ENCODE data around the gene LIPA. TPM values are rescaled to one million over a fixed set of nuclear protein-coding genes. Genes with fewer than 3 reads are reported as not detected.
"Not testable (repeated sequence)": the region's sequence is repeated elsewhere in the genome, so short reads cannot be mapped to it uniquely, and the experiment has no call there.

The LIPA gene
- polyA plus RNA-seq, 4 donors, result 39.1 to 60.4 (median 47.1) TPM

DNA sequence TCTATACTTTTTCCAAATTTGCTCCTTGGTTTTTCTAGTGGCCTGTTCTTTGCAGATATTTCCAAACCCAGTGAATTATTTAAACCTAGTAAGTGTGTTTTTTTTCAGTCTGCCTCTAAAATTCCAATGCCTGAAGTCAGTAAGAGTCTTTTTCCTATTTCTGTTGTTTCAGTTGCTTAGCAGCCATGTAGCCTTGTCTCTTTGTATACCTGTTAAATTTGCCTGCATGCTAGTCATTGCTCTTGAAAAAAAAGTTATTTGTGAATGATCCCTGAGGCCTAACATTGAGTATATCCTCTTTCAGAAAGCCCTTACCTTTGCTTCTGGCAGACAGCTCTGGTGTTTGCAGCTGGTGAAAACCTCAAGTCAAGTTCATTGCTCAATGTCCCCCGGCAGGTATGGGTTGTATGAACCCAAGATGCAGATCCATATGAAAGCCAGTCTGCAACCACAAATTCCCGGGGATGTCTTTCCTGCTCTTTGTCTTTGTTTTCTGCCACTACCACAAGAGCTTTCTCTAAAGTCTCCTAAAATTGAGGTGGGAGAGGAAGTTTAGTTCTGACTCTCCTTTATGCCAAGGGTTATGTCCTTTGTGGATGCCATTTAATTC lies 80.2 kb downstream of the LIPA start:
- no peak for DNase-seq (ENCODE audit: low read depth in 4 of 4, low spot score in 2 of 4)

DNA sequence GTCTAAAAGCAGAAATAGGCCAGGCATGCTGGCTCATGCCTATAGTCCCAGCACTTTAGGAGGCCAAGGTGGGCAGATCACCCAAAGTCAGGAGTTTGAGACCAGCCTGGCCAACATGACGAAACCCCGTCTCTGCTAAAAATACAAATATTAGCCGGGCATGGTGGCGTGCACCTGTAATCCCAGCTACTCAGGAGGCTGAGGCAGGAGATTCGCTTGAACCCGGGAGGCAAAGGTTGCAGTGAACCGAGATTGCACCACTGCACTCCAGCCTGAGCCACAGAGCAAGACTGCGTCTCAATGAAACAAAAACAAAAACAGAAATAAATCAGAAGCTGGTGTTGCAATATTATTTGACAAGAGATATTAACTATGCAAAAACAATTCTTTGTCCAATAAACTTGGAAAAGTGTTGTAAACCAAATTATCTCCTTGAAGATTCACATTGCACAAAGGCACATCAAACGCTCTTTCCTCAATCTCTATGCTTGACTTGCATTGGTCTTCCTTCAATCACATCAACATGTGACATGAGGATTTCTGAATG lies 83.1 kb downstream of the LIPA start:
- not testable (repeated sequence) for DNase-seq (ENCODE audit: low read depth in 4 of 4, low spot score in 2 of 4)

DNA sequence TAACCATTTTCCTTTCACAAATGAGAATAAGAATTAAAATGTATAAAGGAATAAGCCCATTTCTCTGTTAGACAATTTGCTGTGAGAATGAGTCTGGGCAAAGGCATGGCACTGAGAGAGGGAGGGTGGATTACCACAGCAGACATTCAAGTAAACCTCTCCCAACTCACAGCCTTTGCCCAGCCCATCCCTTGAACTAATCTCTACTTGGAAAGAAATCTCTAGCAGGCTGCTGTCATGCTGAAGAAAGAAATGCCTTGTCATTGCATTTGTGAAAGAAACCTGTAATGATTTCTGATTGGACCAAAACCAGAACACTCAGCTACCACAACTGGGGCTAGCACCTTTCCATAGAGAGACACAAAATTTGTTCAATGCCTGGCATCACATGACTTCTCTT lies 83.7 kb downstream of the LIPA start:
- DNase-seq (ENCODE audit: low read depth in 4 of 4, low spot score in 2 of 4), result no peak

DNA sequence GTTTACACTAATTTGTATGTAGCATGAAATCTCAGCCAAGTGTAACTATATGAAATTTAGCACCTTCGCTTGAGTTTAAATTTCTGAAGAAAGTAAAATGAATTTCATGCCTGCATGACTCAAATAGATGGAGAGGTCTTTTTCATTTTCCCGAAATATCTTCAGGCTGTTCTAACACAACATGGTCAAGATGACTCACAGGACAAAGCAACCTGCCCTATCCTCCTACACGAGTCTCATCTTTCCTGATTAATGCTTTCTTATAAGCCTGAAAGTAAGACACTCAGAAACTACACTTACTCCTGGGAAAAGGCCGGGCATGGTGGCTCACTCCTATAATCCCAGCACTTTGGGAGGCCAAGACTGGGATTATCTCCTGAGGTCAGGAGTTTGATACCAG lies 85.7 kb downstream of the LIPA start:
- DNase-seq (ENCODE audit: low read depth in 4 of 4, low spot score in 2 of 4), result no peak

DNA sequence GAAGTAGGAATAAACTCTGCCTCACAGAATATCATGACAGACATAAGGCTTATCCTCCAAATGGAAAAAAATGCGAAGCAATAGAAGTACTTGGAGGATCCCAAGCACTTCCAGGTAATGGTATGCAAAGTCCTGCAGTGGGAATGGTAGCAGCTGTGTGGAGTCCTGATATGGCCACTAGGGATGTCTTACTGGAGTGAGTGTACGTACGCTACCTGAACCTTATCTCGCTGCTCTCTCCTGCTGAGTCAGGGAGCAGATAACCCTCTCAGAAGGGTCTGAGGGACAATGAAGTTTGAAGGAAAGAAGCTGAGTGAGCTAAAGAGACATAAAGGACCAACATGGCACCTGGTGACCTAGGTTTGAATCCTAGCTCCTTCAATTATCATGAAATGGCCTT lies 86.7 kb downstream of the LIPA start:
- DNase-seq (ENCODE audit: low read depth in 4 of 4, low spot score in 2 of 4), result no peak

DNA sequence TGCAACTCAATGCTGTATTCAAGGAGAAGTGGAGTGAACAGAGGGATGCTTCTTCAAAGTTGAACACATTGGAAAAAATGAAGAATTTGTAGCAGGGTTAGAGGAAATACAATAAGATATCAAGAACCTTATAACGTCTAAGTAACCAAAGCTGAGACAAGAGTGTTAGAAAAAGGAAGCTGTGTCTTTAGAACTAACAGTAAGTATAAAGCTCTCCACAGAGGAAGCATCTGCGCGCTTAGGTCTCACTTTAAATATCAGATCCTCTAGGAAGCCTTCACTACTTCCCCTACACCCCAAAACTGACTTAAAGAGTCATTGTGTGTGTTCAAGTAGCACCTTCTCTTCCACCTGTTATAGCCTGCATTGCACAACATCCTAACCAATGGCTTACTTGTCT lies 87.5 kb downstream of the LIPA start:
- DNase-seq (ENCODE audit: low read depth in 4 of 4, low spot score in 2 of 4), result no peak

Other genes with a start within 250 kb of the LIPA start
- under 1 TPM in 3 of 4 donors, not detected in 1; 0.19 to 0.21 (median 0.21) TPM for gene CH25H, start 44.5 kb downstream of the LIPA start, polyA plus RNA-seq (ENCODE audit: insufficient read length in 4 of 4)
- 10 to 100 TPM in 1 of 4 donors, 1 to 10 TPM in 3; 6.6 to 12.8 (median 8.1) TPM for gene IFIT2, start 50.3 kb upstream of the LIPA start, polyA plus RNA-seq (ENCODE audit: insufficient read length in 4 of 4)
- gene IFIT3, start 76.2 kb upstream of the LIPA start, polyA plus RNA-seq (ENCODE audit: insufficient read length in 4 of 4), result 10 to 100 TPM; 11.7 to 18.7 (median 14.2) TPM
- under 1 TPM in 3 of 4 donors, not detected in 1; 0.09 to 0.38 (median 0.21) TPM for gene IFIT1B, start 126.3 kb upstream of the LIPA start, polyA plus RNA-seq (ENCODE audit: insufficient read length in 4 of 4)
- 10 to 100 TPM; 14.5 to 20.7 (median 17.6) TPM for gene IFIT1, start 140.8 kb upstream of the LIPA start, polyA plus RNA-seq (ENCODE audit: insufficient read length in 4 of 4)
- gene IFIT5, start 162.8 kb upstream of the LIPA start, polyA plus RNA-seq (ENCODE audit: insufficient read length in 4 of 4), result 10 to 100 TPM; 11.1 to 20.3 (median 16.3) TPM

Data from left renal cortex interstitium (tissue), 4 donors.